ENCODE measurements around the gene MACROH2A1.

GRCh38 chr5:135340568-135340967, 58.5 kb downstream of the MACROH2A1 start:
- no peak for TF ChIP-seq CTCF (IDR thresholded peaks at IDR 0.05; ENCODE audit: low read depth, low read length)
- TF ChIP-seq EZH2phosphoT487 (IDR thresholded peaks at IDR 0.05; ENCODE audit: low read depth), result no peak

Data from OCI-LY3 (cell line).